T-helper 9 cell (primary cell): ENCODE measurements around the gene FOXL1.
"Not testable (repeated sequence)": the region's sequence is repeated elsewhere in the genome, so short reads cannot be mapped to it uniquely, and the experiment has no call there.

Experiments
- DNase-seq: peaks from one replicate; pipeline ENCODE4 v3.0.0-alpha.2; 2020

Gene FOXL1

DNA sequence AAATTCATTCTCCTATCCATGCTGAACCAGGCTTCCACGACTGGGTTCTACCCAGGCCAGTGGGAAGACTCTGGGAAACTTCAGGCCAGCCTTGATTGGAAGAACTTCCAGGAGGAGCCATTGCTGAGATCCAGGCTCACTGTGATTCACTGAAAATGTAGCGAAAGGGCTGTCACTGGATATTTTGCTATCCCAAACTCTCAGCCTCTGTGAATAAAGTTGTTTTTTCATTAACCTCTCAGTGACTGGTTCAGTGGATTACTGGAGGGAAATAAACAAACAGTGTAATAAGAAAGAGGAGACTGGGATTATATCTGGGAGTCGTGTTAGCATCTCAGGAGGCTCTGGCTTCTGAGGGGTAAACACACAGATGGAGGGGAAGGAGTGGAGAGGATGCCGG lies 3.1 kb downstream of the FOXL1 start:
- DNase-seq: no peak

- DNase-seq: no peak
Measured at GRCh38 chr16:86584071-86584685, 5.8 kb downstream of the FOXL1 start.

DNA sequence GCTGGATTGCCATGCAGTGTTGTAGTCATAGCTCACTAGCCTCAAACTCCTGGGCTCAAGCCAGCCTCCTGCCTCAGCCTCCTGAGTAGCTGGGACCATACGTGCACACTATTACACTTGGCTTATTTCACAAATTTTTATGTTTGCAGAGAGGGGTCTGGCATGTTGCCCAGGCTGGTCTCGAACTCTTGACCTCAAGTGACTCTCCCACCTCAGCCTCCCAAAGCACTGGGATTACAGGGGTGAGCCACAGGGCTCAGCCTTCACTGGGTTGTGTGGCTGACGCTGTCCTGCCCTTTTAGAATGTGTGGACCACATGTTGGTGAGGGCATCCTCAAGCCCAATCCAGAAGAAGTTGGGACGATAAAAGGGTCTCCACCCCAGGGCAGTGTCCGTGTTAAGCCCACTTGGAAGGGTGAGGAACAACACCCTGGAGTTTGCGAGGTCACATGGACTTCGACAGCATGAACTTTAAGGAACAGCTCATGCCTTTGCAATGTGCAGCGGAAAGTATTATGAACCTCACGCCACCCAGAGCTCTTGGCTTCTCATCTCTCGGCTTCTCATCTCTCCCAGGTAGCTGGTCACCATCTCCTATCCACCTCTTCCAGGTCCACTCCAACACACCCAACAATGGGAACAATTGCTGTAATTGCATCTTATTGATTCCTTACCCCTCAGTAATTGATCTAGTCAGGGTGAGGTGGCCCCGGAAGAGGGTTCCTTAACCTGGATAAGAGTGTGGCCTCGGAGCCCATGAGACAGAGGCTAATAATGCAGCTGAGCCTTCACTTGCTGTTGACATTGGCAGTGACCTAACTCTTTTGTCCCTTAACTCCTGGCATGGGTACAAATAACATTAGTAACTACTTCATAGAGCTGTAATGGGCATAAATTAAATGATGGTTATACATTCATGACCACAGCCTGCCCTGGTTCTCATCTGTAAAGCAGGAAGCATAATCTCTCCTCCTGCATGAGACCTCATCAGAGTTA lies 6.7 kb downstream of the FOXL1 start:
- no peak for DNase-seq

GRCh38 chr16:86585821-86586611 lies 7.7 kb downstream of the FOXL1 start:
- DNase-seq: no peak

- no peak for DNase-seq
Measured at GRCh38 chr16:86587487-86587886, 9.1 kb downstream of the FOXL1 start.

DNA sequence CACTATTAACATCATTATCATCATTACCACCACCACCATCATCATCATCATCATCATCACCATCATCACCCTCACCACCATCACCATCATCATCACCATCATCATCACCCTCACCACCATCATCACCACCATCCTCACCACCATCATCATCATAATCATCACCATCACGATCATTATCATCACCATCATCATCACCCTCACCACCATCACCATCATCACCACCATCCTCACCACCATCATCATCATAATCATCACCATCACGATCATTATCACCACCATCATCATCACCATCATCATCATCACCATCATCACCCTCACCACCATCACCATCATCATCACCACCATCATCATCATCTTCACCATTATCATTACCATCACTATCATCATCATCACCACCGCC lies 9.6 kb downstream of the FOXL1 start:
- DNase-seq: not testable (repeated sequence)

- no peak for DNase-seq
Measured at GRCh38 chr16:86590501-86591144, 12.3 kb downstream of the FOXL1 start.

DNA sequence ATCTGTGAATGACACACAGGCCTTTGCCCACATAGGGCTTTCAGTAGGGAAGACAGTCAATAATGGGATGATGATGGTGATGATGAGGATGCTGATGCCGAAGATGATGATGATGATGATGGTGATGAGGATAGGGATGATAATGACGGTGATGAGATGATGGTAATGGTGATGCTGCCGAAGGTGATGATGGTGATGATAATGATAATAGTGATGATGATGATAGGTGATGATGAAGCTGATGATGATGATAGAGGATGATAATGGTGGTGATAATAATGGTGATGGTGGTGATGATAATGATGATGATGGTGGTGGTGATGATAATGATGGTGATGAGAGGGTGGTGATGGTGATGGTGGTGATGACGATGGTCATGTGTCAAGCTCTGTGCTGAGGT lies 12.9 kb downstream of the FOXL1 start:
- DNase-seq: no peak

DNA sequence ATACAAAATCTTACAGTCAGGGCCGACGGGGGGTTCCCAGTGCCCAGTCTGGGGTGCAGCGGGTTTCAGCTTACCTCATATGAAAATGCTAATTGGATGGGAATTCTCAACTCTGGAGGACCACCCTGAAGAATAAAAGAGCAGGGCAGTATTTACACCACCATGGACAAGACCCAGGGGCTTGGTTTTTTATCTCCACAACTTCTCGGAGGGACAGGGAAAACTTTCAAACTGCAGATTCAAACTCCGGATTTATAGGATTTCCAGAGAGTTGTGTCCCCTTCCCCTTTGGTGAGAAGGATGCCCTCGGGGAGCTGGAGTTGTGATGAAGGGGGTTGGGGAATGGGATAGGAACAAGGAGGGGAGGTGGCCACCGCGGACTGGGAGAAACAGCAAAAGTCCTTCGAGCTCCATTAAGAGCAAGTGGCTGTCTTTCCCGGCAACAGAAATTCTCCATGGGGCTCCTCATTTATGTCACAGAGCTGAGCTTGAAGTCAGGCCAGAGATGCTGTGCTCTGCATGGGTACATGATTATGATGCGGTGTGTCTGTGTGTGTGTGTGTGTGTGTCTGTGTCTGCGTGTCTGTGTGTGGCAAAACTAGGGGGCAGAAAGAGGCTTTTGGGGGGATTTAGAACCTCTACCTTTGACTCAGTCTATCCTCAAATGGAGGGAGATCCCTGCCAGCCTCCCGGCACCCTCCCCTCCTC lies 15.7 kb downstream of the FOXL1 start:
- no peak for DNase-seq

DNA sequence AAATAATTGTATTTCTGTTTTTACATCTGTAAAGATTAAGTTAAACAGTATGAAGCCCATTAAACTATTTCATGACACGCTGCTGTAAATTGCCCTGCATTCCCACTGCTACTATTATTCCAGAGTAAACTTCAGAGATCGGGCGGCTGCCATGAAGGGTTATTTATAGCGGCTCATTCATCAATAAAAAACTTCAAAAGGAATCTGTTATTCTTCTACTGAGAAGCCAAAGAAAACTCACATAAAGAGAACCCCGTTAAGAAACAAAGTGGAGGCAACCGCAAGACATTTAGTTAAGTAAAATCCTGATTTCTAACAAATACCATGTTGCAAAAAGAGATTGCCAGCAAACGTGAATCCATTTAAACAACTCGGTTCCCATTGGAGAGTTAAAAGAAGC lies 16.4 kb downstream of the FOXL1 start:
- DNase-seq: no peak

- DNase-seq: no peak
Measured at GRCh38 chr16:86595983-86596605, 17.7 kb downstream of the FOXL1 start.

GRCh38 chr16:86597126-86597879 lies 19.0 kb downstream of the FOXL1 start:
- DNase-seq: no peak

- DNase-seq: no peak
Measured at GRCh38 chr16:86597880-86598606, 19.7 kb downstream of the FOXL1 start.

GRCh38 chr16:86598607-86599565 lies 20.5 kb downstream of the FOXL1 start:
- no peak for DNase-seq

GRCh38 chr16:86601356-86601755 lies 23.0 kb downstream of the FOXL1 start:
- no peak for DNase-seq

DNA sequence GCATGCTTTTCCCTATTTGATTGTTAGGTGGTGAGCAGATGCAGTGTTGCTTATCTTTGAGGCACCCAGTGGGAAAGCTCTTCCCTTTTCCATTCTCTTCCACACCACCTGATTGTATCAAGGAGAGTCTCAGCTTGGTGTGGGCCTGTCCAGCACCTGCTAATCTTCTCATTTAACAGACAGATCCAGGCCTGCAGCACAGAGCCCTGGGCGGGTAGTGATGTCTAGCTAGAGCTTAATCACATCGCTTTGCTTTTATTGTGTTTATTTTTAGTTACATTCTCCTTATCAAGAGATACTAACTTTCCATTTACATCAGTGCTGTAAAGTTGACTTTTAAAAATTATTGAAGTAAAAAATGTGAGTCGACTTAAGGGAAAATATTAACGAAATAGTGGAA lies 24.2 kb downstream of the FOXL1 start:
- DNase-seq: no peak

DNA sequence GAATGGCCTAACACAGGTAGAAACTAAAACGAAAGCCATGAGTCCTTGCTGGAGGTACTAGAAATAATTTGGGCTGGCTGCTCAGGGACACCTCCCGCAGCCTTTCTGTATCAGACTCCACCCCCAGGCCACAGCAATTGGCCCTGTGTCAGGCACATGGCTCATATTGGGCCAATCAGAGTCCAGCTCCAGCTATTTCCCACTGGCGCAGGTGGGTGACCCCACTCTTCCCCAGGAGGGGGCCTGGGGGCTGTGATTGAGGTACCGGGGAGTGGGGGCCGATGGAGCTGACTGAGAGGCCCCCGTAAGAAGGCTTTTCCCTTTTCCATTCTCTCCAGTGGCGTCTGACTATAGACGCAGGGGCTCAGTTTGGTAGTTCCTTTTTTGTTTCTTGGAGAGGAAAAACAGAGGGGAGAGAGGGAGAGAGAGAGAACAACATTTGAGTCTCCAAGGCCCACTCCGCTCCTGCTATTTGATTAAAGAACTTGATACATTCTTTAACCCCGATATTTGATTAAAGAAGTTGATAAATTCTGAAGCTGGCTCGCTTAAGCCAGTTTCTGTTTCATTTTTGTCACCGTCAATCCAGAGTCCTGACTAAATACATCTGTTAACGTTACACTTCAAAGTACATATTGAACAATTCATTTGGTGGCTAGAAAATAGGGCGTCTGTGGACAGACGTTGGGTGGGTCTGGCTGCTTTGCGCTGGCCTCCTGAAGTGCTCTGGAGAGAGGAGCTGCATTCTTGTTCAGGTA lies 26.3 kb downstream of the FOXL1 start:
- peak; percentile 7 for DNase-seq

DNA sequence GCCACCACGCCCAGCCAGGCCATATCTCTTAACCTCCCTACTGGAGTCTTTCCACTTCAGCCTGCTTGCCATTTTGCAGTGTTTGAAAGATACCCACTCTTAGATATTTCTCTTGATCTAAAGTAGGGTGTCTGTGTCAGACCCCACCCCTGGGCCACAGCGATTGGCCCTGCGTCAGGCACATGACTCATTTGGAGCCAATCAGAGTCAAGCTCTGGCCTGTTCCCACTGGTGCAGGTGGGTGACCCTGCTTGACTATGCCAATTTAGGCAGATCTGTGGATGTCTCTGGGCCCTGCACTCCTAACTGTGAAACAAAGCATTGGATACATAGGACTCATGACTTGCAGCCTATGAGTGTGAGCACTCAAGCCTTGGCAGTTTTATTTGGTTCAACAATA lies 27.6 kb downstream of the FOXL1 start:
- DNase-seq: no peak
